ENCODE data around the gene IFNA21. TPM values are rescaled to one million over a fixed set of nuclear protein-coding genes. Genes with fewer than 3 reads are reported as not detected.
"Not testable (repeated sequence)": the region's sequence is repeated elsewhere in the genome, so short reads cannot be mapped to it uniquely, and the experiment has no call there.

Gene IFNA21
- polyA plus RNA-seq, 1 experiment: not detected

DNA sequence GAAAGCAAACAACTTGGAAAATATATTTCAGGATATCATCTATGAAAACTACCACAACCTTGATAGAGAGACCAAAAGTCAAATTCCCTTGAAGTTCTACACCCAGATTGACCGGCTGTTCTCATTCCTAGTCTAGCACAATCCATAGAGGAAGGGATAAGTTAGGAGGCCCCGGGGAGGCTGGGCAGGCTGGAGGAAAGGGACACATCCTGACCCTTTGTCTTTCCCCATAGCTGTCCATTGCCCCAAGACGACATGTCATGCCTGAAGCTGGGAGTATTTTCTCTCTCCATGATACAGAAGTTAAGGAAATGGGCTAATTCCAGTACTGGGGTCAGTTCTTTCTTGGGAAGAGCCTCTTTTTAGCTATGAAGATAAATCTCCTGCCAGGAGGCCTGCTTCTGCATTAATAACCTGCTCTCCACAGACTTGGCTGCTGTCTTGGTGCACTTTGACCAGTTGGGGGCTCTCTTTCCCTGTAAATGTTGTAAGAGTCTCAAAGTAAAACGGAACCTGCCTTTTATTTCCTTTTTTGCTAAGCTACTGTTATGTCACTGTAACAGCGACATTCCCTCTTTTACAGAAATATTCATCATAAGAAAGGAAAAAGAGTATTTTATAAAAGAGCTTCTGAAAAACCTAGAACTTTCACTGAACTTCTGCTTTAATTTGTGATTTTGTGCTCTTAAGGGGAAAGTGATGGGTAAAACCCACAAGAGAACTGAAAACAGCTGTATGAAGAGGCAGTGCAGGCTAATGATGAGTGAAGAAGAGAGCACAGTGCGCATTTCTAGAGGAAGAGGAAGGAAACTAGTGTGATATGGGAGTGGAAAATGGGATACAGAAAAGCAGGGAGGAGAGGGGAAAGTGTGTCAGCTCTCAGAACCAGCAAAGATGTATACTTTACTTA, 28.7 kb upstream of the IFNA21 start:
- CTCF ChIA-PET: interaction anchor here (0.7 to 1.6 kb wide), 7 partner anchors 9 to 596 kb away, joined by 3 to 5 read pairs (median 4); partner anchors contain the start of gene IFNA10
- DNase-seq (ENCODE audit: low read depth); POLR2A ChIA-PET; H3K36me3 ChIP-seq (ENCODE audit: control insufficient read depth, insufficient read depth, low read length); H3K4me3 ChIP-seq (ENCODE audit: low read depth, low read length); H3K27me3 ChIP-seq (ENCODE audit: control insufficient read depth, insufficient read depth, low read length): not testable (repeated sequence)
- TF ChIP-seq, protein P1, sequence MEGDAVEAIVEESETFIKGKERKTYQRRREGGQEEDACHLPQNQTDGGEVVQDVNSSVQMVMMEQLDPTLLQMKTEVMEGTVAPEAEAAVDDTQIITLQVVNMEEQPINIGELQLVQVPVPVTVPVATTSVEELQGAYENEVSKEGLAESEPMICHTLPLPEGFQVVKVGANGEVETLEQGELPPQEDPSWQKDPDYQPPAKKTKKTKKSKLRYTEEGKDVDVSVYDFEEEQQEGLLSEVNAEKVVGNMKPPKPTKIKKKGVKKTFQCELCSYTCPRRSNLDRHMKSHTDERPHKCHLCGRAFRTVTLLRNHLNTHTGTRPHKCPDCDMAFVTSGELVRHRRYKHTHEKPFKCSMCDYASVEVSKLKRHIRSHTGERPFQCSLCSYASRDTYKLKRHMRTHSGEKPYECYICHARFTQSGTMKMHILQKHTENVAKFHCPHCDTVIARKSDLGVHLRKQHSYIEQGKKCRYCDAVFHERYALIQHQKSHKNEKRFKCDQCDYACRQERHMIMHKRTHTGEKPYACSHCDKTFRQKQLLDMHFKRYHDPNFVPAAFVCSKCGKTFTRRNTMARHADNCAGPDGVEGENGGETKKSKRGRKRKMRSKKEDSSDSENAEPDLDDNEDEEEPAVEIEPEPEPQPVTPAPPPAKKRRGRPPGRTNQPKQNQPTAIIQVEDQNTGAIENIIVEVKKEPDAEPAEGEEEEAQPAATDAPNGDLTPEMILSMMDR (IDR thresholded peaks at IDR 0.05; ENCODE audit: insufficient read depth, low read depth, low read length): peak; percentile 54

- DNase-seq (ENCODE audit: low read depth); H3K36me3 ChIP-seq (ENCODE audit: control insufficient read depth, insufficient read depth, low read length); H3K4me3 ChIP-seq (ENCODE audit: low read depth, low read length); H3K27me3 ChIP-seq (ENCODE audit: control insufficient read depth, insufficient read depth, low read length); POLR2A ChIA-PET; CTCF ChIA-PET: not testable (repeated sequence)
Observed at GRCh38 chr9:21187487-21187886, 21.0 kb upstream of the IFNA21 start, which contains the start of gene IFNA4. Gene IFNA4, minus strand, starts transcription at chr9:21187587. Its CDS starts 56 bp downstream, at chr9:21187531.

- H3K27me3 ChIP-seq (ENCODE audit: control insufficient read depth, insufficient read depth, low read length); POLR2A ChIA-PET; H3K36me3 ChIP-seq (ENCODE audit: control insufficient read depth, insufficient read depth, low read length); DNase-seq (ENCODE audit: low read depth); H3K4me3 ChIP-seq (ENCODE audit: low read depth, low read length): not testable (repeated sequence)
- CTCF ChIA-PET: interaction anchor here (0.7 to 2.2 kb wide), 7 partner anchors 9 to 606 kb away, joined by 3 to 5 read pairs (median 4); no protein-coding TSS in a partner anchor
- TF ChIP-seq, protein P1 (IDR thresholded peaks at IDR 0.05; ENCODE audit: insufficient read depth, low read depth, low read length): peak; percentile 41; the same call in 1 of the 2 replicates
Observed at GRCh38 chr9:21182810-21183736, 16.6 kb upstream of the IFNA21 start.

- ChIA-PET CTCF (interaction anchor here (1.0 to 1.4 kb wide), 2 partner anchors 8 to 9 kb away, joined by 3 read pairs; no protein-coding TSS in a partner anchor), POLR2A (no interaction called here)
- DNase-seq (ENCODE audit: low read depth): no peak
- H3K4me3 ChIP-seq (ENCODE audit: low read depth, low read length): no peak overlapping the region
- TF ChIP-seq, protein P1 (IDR thresholded peaks at IDR 0.05; ENCODE audit: insufficient read depth, low read depth, low read length): no peak
- H3K36me3 ChIP-seq (ENCODE audit: control insufficient read depth, insufficient read depth, low read length): no peaks in the 10 kb centered on the region
- H3K27me3 ChIP-seq (ENCODE audit: control insufficient read depth, insufficient read depth, low read length): no peaks in the 10 kb centered on the region
Observed at GRCh38 chr9:21174671-21175070, 8.2 kb upstream of the IFNA21 start.

DNA sequence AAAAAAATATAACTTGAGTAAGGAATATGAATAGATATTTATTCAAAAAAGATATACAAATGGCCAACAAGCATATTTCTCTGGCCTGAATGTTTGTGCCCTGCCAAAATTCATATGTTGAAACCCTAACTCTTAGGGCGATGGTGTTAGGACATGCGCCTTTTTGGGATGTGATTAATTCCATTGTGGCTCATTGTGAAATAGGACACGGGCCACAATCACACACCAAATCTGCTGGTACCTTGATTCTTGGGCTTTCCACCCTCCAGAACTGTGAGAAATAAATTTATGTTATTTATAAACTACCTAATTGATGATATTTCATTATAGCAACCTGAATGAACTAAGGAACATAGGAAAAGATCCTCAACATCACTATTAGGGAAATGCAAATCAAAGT, 5.7 kb upstream of the IFNA21 start:
- no peaks in the 10 kb centered on the region for H3K36me3 ChIP-seq (ENCODE audit: control insufficient read depth, insufficient read depth, low read length)
- POLR2A ChIA-PET: no interaction called here
- TF ChIP-seq, protein P1 (IDR thresholded peaks at IDR 0.05; ENCODE audit: insufficient read depth, low read depth, low read length): no peak
- H3K27me3 ChIP-seq (ENCODE audit: control insufficient read depth, insufficient read depth, low read length): no peaks in the 10 kb centered on the region
- no peak overlapping the region for H3K4me3 ChIP-seq (ENCODE audit: low read depth, low read length)
- CTCF ChIA-PET: no interaction called here
- DNase-seq (ENCODE audit: low read depth): no peak

Measured in BJ (cell line).